Amygdala (tissue), 56 donors: Measurements from ENCODE around the gene GLYATL3.

Experiments used
- DNase-seq, 56 donors: peaks; one replicate each; lab custom pipeline; 2025; lab: John Stamatoyannopoulos, UW

Gene GLYATL3

DNA sequence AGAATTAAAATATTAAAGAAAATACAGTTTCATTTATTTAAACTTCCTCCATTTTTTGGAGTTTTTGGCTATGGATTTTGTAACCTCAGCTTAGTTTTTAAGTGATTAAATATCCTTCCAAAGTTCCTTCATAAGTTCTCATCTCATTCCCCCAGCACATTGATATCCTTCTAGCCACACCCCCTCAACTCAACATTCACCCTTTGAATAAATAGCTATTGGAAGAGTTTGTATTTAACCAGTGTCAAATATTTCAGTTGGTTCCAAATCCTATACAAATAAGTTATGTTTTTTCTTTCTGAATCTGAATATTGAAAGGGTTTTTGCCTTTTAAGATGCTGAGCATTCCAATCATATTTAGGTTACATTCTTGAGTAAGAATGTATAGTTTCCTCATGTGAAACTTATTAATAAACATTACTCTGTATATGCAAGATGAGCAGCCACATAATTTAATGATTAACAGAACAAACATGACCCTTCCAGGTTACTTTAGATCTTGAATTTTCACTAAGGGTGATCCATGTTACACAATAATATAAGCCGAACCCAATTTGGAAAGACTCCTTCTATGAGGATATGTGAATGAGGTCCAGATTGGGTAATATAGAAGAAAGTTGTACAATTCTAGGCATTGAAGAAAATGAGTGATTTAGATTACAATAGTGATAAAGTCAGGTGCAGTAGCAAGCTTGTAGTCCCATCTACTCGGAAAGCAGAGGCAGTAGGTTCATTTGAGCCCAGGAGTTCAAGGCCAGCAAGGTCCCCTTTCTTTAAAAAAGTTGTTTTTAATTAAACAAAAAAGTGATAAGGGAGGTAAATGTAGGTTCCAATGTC lies 13.6 kb downstream of the GLYATL3 start:
- DNase-seq: no peak

GRCh38 chr6:49514571-49515484 lies 15.1 kb downstream of the GLYATL3 start:
- DNase-seq: no peak

- no peak for DNase-seq
Measured at GRCh38 chr6:49515485-49516146, 15.9 kb downstream of the GLYATL3 start.

DNA sequence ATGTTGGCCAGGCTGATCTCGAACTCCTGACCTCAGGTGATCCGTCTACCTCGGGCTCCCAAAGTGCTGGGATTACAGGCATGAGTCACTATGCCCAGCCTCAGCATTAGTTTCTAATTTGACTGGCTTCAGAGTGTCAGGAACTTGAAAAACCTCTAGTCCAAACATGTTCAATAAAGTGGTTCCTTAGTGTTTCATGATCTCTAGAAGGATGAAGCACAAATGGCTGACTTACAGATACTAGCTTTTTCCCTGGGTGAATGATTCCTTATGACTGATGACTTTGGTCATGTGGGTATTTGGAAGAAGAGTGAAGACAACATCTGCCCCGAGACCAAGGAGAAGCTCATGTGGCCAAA lies 16.4 kb downstream of the GLYATL3 start:
- DNase-seq: no peak

DNA sequence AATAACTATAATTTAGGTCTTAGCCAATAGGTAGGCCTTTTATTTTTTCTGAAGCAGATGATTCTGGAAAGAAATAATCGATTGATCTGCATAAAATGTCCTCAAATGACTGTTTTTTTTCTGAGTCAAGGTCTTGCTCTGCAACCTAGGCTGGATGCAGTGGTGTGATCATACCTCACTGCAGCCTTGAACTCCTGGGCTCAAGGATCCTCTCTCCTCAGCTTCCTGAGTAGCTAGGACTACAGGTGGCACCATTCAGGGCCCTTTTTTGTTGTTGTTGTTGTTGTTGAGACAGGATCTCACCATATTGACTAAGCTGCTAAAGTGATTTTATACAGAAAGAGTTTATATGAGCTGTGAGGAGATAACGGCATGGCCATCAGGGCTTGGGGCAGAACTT lies 18.2 kb downstream of the GLYATL3 start:
- no peak for DNase-seq

DNA sequence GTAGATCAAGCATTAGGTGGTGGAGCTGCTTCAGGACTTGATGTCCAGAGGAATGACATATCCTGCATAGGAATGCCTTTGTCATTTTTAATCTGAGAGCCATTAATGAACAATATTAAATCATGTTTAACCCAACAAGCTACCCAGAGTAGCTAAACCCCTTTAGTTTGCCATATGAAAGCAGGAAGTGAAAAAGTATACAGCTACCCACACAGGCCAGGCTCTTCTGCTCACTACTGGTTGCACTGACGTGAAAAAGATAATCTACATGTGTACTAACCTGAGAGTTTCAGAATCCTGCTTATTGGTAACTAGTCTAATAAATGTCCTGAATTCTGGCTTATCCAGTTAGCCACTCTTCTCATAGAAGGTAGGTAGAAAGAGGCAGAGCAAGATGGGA lies 19.9 kb downstream of the GLYATL3 start:
- no peak for DNase-seq

- DNase-seq: no peak
Measured at GRCh38 chr6:49522710-49523593, 23.2 kb downstream of the GLYATL3 start.

GRCh38 chr6:49523901-49524300 lies 24.2 kb downstream of the GLYATL3 start:
- no peak for DNase-seq

- no peak for DNase-seq
Measured at GRCh38 chr6:49524541-49524940, 24.8 kb downstream of the GLYATL3 start.

- no peak for DNase-seq
Measured at GRCh38 chr6:49526598-49526997, 26.9 kb downstream of the GLYATL3 start.

DNA sequence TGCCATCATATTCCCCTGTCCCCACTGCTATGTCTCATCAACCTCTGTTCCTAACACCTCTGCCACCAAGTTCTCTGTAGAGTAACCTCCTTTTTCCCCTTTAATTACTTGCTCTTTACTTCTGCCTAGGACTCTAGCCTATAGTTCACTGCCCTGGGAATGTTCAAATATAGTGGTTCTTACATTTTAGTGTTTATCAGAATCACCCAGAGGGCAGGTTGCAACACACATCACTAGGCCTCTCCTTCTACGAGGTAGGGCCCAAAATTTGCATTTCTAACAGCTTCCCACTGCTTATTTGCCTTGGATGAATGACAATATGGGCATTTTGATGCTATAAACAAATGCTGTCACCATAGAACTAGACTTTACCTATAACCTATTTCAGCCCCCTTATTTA lies 27.6 kb downstream of the GLYATL3 start:
- DNase-seq: no peak

DNA sequence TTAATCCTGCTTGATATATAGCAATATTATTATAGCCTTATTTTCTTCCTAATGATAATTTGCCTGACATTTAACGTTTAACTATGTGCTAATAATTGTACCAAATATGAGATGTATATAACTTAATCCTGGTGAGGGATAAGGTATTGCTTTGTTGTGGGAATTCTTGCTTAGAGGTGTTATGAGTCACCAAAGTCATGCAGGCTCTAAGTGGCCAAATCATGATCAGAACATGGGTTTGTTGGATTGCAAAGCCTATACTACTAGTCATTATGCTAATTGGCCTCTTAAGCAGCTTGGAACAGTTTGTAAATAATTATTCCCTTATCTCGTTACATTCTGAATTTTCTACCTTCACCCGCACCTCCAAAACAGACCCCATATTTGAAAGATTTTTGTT lies 28.8 kb downstream of the GLYATL3 start:
- no peak for DNase-seq

GRCh38 chr6:49530141-49530776 lies 30.5 kb downstream of the GLYATL3 start:
- no peak for DNase-seq

DNA sequence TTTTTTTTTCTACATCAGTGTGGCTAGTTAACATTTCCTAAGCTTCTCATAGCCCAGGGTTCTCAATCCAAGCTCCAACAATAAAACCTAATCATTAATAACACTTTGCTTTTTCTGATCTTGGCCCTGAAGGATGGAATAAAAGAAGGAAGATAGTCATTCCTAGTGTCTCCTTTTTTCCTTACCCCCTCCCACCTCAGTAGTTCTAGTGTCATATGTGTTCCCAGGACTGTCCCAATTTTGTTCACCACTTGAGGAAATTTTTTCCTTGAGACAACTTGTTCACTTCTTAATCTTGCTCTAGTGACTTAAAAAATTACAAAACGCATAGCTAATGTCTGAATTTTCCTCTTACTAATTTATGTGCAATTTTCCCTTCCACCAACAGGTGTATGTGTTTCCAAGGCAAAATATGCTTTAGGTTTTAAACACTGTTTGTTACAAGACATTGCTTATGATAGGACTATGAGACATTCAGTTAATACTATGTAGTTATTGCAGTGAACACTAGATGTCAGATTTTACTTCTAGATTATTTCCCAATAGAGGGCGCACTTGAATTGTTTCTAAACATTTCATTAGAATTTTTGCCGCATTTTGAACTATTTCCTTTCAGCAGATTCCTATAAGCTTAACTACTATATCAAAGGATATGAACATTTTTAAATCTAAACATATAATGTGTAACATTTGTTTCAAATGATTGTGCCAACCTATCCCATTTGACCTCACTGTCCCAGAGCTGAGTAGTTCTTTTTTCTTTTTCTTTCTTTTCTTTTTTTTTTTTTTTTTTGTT lies 32.2 kb downstream of the GLYATL3 start:
- peak in 1 of 56 donors; percentile 55 for DNase-seq

GRCh38 chr6:49535795-49536194 lies 36.1 kb downstream of the GLYATL3 start:
- no peak for DNase-seq

DNA sequence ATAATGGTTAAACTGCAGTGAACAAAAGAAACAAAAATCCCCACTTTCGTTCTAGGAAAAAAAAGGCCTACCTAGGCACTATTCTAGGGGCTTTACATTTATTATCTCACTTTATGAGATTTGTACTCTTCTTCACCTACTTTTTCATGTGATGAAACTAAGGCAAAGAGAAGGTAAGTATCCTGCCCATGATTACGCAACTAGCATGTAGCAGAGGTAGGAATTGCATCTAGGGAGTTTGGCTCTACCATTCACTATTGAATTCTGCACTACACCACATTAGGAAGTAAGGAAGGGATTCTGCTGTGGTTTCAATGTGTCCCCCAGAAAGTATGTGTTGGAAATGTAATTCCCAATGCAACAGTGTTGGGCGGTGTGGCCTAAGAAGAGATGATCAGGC lies 39.4 kb downstream of the GLYATL3 start:
- no peak for DNase-seq

DNA sequence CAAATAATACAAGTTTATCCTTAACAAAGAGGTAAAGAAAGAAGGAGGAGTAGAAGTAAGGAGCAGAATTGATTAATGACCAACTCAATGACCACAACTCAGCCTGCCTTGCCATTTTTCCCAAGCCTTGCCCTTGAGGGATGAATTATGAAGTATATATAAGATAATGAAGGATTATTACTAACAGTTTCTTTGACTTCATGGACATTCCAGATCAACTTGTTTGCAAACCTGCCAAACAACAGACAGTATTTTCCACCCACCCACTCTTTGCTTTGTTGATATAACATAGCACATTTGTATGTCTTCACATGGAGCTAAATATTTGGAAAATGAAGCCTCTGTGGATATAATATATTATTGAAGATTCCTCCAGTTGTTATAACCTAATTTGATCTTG lies 40.9 kb downstream of the GLYATL3 start:
- DNase-seq: no peak

DNA sequence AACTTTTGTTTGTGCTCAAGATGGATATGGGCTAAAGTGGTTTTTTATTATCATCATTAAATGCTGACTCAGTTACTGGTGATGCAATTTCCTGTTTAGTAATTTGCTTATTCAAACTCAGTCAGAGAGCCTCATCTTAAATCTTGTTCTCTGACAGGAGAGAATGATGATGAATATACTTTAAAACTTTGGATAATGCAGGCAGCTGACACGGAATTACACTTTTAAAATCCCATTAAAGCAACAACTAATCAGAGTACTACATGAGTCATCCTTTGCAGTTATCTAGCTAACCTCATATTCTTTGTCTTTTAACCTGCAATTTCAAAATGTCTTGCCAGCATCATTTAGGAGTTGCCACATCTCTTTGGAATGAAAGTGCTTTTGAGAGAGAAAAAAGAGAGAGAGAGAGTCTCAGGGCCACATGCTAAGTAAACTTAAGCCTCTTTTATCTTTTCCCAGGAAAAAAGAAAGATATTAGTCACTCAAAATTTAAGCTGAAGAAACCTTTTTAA lies 41.5 kb downstream of the GLYATL3 start:
- DNase-seq: no peak

GRCh38 chr6:49541936-49542335 lies 42.2 kb downstream of the GLYATL3 start:
- no peak for DNase-seq
